GM21526 (cell line): Measurements from ENCODE around the gene HCN4.

Experiments used
- ATAC-seq: cut with Tn5 transposase; IDR thresholded peaks from one replicate; pipeline ENCODE4 v1.9.1; 2021; ENCODE audit warnings: moderate library complexity; ENCODE audit not compliant: unreplicated experiment, low FRiP score

HCN4 gene

GRCh38 chr15:73328149-73328820 is 40.5 kb downstream of the HCN4 start:
- ATAC-seq: no peak

- ATAC-seq: no peak
Observed at GRCh38 chr15:73326157-73326556, 42.6 kb downstream of the HCN4 start.

GRCh38 chr15:73325191-73325861 is 43.4 kb downstream of the HCN4 start:
- ATAC-seq: no peak

GRCh38 chr15:73324496-73325170 is 44.1 kb downstream of the HCN4 start:
- ATAC-seq: no peak

- no peak for ATAC-seq
Observed at GRCh38 chr15:73323956-73324355, 44.8 kb downstream of the HCN4 start.

- no peak for ATAC-seq
Observed at GRCh38 chr15:73323374-73323955, 45.3 kb downstream of the HCN4 start.

GRCh38 chr15:73322665-73323373 is 45.9 kb downstream of the HCN4 start:
- no peak for ATAC-seq

- ATAC-seq: no peak
Observed at GRCh38 chr15:73321496-73322450, 47.0 kb downstream of the HCN4 start.

GRCh38 chr15:73320619-73321180 is 48.1 kb downstream of the HCN4 start:
- no peak for ATAC-seq

GRCh38 chr15:73319460-73320245 is 49.1 kb downstream of the HCN4 start:
- ATAC-seq: no peak

- no peak for ATAC-seq
Observed at GRCh38 chr15:73318463-73319351, 50.1 kb downstream of the HCN4 start.

GRCh38 chr15:73317651-73318462 is 50.9 kb downstream of the HCN4 start:
- ATAC-seq: no peak

- no peak for ATAC-seq
Observed at GRCh38 chr15:73313861-73314260, 54.9 kb downstream of the HCN4 start.

GRCh38 chr15:73308305-73308704 is 60.5 kb downstream of the HCN4 start:
- no peak for ATAC-seq

GRCh38 chr15:73305331-73306211 is 63.2 kb downstream of the HCN4 start:
- no peak for ATAC-seq

GRCh38 chr15:73303636-73304035 is 65.1 kb downstream of the HCN4 start:
- no peak for ATAC-seq
